ELR (cell line): ENCODE results near the gene COL13A1.

Source experiments
- DNase-seq: peaks from one replicate; pipeline ENCODE4 v3.0.0-alpha.2; 2015; ENCODE audit warnings: low read depth

Gene COL13A1

DNA sequence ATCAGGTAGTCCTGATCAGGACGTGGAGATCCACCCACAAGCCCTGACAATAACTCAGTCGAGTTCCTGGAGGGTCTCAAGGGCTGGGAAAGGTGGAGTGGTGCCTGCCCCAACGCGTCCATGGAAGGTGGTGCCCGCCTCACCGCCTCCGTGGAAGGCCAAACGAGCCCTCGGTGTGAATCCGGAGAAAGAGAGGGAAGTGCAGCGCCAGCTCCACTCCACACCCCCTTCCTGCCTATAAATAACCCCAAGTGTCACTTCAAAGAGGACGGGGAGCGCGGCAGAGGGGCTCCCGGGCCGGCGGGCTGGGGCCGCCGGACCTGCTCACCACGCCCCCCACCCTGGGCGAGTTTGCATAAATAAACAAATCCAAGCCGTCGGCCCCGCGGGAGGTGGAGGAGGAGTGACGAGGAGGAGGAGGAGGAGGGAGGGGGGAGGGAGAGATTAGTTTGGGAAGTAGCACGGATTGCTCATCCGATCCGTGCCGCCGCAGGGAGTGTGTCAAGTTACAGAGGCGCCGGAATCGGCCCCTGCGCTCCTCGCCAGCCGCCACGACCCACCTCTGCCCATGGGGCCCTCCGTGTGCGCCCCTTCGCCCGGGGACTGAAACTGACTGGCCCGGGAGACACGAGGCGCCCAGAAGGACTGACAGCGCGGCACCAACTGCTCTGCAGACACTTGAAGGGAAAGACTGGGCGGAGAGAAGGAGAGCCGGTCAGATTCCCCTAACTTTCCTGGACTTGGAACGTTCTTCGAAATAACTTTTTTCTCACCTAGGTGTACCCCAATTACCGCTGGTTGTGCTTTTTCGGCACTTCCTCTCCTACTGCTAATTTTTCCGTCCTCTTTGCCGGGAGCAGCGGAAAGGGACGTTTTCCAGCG is at the start of gene COL13A1:
Gene COL13A1 (plus strand): TSS at position 473 of the 882 bp plus-strand sequence. CDS start 518 bp downstream, outside the sequence.
- DNase-seq: peak; percentile 91

DNA sequence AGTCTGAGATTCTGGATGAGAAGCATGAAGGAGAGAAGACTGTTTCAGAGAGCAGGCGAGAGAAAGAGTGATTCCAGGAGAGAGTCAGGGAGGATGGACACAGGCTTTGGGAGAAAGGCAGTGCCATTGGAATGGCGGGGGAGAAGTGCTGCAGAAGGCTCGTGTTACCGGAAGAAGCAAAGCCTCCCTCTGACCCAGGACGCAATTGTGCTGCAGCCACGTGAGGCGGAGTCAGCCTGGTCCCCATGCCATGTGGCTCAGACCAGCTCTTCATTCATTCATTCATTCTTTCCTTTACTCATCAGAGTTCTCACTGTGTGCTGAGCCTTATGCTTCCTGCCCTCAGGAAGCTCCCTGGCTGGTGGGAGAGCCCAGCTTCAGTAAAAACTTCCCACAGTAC is 49.2 kb upstream of the COL13A1 start:
- no peak for DNase-seq

DNA sequence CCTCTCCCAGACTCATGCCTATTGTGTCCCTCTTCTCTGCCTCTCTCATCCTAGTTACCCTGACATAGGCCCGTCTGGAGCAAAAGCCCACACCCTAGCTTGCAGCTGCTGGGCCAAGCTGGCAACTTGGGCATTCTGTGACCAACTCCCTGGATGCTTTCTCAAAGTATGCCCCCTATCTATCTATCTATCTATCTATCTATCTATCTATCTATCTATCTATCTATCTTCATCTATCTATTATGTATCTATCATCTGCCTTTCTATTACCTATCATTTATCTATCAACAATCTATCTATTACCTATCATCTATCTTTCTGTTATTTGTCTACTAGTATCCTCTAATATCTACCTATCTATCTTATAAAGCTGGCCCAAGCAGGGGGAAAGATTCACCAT is 45.4 kb upstream of the COL13A1 start:
- DNase-seq: no peak

DNA sequence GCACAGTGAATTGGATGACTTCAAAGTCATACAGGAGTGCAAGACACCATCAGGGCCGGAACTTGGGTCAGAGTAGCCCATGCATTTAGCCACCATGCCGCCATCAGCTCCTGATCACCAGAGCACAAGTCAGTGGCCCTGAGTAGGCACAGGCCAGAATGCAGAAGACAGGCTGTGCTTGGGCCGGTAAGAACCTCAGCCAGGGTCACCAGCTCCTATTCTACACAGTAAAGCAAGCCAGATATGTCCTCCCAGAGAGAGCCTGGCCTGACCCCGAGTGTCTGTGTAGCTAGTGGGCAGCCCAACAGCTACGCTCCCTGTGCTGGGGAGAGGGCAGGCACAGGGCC is 44.5 kb upstream of the COL13A1 start:
- DNase-seq: no peak

DNA sequence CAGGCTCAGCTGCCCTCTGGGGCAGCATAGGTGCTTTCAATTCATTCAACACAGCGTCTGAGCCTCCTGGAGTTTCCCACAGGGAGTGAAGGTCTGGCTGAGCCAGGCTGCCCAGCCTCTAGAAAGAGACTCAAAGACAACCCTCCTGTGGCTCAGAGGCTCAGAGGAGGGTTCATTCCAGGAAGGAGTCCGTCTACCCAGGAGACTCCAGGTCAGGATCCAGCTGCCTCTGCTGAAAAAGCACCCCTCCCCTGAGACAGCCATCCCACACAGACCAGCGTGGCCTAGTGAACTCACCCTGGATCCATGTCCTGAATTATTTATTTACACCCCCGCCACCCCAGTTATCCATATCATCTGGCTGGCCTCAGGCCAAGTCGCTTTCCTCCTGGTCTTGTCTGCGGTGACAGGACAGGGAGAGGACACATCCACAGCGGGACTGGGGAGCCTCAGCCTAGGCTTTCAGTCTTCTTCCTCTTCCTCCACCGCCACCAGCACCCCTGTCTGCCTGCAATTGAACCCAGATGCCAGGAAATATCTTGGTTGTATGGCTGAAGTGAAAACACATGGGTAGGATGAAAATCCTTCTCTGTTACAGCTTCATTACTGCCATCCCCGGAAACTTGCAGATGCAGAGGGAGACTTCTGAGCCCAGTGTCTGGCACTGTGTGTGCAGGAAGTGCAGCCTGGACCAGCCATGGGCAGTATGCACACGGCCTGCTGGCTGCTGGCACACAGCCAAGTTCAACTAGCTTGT is 44.0 kb upstream of the COL13A1 start:
- DNase-seq: no peak

DNA sequence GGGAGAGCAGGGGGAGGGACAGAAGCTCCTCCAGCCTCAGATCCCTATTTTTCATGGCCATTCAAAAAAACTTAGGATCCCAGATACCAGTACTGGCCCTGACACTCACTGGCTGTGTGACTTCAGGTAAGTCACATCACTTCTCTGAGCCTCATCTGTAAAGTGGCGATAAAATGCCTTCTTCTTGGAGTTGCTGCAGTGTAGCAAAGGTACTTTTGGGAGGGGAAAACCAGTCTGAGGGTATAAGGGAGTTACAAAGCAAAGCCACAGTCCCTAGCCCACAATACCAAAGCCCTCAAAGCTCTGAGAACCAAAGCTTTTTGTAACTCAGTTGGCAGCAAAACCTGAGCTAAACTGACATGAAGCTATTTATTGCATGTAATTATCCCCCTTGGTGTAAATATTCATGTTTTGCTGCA is 43.4 kb upstream of the COL13A1 start:
- no peak for DNase-seq

DNA sequence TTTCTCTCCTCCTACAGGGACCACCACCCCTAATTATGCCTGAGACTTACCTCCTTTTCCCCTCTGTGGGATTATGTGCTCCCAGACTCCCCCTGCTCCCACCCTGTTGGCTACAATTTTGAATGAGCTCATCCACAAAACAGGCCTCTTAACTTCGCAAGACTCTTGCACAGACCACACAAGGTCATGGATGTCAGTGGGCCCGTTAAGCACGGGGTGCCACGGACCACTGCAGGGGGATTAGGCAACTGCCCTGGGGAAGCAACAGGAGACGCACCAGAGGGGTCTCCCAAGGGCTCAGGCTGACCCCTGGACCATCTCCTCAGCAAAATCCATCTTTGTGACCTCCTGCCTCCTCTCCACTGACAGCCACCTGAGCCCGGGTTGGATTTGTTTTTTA is 42.1 kb upstream of the COL13A1 start:
- no peak for DNase-seq

DNA sequence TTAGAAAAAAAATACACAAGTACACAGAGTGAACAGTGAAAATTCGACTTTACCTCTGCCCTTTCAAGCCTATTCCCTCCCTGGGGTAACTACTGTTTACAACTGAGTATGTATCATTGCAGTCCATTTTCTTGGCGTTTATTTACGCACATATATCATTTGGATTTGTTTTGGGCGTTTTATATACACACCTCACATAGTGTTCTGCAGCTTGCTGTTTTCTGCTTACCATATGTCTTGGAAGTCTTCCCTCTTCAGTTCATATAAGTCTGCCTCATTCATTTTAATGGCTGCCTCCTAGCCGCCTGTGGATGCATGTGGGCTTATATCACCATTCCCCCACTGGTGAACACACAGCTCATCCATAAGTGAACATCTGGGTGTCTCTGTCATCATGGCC is 41.6 kb upstream of the COL13A1 start:
- no peak for DNase-seq

DNA sequence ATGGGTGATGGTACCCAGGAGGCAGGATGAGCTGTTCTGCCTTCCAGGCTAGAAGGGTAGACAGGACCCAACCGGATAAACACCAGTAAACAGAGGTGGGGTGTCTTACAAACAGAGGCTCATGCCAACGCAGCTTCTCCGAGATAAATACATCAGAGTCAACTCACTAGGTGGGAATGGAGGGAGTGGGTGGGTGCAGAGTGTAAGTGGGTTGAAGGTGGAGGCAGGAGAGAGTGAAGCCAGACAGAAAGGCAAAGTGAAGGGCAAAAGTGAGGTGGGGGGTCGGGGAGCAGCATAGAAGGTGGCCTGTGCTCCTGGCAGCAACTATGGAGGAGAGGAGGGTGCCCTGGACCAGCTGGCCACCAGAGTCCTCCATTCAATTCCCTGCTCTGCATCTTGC is 40.4 kb upstream of the COL13A1 start:
- no peak for DNase-seq

DNA sequence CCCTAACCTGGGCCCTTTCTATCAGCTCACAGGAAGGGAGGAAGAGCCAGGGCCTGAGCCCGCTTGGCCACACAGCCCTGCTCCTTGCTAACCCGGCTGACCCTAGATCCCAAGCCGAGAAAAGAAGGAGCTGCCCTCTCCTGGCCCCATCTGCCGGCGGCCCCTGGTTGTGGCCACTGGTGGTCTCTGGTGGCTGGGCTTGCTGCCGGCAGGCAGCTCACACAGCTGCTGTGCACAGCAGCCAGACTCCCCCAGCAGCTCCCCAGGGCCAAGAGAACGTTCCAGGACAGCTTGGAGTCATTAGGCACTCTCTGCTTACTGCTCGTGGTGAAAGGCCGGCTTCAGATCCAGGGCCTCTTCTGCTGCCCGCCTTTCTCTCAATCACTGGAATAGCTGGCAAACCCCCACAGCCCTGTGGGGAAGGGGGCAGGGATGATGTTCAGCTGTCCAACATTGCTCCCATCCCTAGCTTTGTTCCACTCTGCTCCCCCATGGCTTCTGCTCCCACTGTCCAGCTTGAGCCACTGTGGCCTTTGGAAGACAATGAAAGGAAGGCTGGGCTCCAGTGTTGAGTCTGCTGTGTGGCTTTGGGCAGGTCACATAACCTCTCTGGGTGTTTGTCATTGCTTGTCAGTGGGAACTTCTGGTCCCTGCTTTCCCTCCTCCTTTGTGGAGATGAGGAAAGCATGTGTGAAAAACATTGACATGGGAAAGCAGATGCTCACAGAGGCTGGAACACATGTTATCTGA is 35.4 kb upstream of the COL13A1 start:
- no peak for DNase-seq

DNA sequence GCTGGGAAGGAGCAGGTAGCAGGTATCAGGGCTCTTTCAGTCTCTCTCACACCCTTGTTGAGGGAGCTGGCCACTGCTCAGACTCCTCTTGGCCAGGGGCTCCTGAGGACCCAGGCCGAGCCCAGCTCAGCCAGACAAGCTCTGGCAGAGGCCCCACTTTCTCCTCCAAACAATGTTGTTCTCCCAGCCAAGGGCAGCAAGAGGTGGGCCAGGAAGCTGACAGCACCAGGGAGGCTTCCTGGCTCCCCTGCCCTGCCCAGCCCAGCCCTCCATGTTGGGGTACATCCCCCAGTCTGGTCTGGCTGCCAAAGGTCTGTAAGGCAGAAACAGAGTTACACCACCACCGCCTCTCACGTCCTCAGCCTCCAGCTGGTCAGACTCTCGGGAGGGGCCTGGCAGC is 33.9 kb upstream of the COL13A1 start:
- DNase-seq: no peak

DNA sequence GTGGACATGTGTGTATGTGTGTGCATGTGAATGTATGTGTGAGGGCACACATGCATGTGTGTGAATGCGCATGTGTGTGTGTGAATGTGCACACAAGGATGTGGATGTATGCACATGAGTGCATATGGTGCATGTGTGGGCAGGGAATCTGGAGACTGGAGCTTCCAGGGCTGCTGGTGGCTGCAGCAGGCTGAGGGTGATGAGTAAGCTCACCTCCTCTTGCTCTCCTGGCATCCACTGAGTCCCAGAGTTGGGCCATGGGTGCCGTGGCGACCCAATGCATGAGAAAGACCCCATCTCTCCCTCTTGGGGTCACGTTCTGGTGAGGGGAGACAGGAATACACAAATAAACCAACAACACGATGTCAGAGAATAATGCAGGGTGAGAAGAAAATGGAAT is 33.3 kb upstream of the COL13A1 start:
- no peak for DNase-seq

DNA sequence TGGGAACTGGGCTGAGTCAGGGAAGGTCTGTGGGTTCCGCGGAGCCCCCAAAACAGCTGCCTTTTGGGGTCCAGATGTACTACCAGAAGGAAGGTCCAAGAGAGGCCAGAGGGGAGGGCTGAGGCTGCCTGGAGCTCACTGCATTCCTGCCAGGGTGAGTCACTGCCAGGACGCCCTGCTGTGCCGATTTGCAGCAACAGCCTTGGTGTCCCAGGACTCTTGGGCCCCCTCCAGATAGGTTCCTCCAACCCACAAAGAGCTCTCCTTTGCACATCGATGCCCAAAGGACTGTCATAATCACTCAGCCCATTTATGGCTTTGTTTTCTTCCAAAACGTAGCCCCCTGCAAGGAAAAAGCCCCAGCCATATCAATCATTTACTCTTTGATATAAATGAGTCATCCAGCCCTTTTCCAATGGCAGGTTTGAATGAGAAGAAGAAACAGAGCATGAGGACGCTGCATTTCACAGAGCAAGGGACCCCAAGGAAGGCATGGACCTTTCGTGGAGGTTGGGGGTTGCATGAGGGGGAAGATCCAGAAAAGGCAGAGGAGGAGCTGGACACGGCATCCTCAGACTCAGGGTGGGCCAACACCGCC is 32.2 kb upstream of the COL13A1 start:
- peak; percentile 86 for DNase-seq

DNA sequence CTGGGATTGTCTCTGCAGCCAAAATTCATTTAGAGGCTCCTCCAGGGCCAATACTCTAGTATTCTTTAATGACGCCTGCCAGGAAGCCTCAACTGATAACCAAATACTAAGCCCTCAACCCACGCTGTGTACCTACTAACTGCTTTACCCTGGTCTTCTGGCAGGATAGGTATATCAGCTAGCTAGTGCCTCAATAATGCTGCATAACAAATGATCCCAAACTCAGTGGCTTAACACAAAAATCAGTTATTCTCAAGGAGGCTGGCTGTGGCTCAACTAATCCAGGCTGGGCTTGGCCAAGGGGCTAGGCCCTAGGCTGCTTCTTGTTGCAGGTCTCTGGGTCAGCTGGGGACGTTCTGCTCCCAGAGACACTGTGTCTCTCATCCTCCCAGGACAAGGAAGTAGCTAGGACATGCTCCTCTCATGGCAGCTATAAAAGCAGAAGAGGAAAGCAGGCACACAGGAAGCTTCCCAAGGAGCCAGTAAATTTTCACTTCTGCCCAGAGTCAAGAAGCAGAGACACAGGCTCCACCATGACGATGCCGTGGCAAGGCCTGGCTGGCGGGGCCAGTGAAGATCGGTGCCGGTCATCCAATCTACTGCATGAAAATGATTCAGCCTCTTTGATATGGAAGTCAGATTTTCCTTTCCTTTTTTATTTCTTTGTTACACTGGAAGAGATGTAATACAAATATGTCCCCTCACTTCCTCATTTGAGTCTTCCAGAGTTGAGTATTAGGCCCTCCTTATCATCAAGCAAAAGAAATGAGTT is 28.6 kb upstream of the COL13A1 start:
- DNase-seq: no peak

DNA sequence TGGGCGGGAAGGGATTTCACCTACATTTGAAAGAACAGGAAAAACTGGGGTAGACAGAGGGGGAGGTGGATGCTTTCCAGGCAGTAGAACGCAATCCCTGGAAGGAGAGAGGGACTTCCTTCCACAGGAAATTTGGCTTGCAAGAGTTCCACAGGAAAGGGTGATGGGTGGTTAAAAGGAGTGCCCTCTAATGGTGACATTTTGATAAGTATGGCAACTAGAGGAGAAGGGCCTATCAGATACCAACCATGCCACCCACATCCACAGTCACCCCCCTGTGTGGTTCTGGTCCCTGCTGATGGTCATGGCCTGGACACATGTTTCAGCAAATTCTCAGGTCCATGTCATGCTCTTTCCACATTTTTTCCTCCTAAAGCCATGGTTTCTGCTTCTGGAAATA is 27.1 kb upstream of the COL13A1 start:
- DNase-seq: no peak

DNA sequence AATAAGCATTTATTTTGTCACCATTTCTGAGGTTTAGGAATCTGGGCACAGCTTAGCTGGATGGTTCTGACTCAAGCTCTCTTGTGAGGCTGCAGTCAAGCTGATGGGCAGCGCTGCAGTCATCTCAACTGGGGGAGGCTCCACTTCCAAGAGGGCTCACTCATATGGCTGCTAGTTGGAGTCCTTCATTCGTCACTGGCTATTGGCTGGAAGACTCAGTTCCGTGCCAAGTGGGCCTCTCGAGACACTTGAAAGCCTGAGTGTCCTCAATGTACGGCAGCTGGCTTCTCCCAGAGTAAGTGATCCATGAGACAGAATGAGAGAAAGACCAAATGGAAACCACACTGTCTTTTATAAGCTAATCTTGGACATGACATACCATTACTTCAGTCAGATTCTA is 21.6 kb upstream of the COL13A1 start:
- DNase-seq: no peak

DNA sequence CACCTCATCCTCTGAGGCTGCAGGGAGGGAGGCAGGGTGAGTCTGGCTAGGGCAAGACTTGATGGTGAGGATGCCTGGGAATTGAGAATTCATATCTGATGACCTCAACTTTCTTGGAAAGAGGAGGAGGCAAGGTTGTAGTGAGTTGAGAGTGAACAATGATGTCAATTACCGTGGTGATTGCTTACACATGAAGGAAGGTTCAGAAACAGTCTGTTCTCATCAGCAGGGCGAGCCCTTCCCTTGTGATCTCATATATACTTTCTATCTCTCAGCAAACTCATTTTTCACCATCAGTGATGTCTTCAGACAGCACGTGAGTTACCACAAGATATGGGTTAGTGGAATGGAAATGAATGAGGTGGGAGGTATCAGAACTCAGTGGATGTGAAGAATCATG is 20.1 kb upstream of the COL13A1 start:
- DNase-seq: no peak

DNA sequence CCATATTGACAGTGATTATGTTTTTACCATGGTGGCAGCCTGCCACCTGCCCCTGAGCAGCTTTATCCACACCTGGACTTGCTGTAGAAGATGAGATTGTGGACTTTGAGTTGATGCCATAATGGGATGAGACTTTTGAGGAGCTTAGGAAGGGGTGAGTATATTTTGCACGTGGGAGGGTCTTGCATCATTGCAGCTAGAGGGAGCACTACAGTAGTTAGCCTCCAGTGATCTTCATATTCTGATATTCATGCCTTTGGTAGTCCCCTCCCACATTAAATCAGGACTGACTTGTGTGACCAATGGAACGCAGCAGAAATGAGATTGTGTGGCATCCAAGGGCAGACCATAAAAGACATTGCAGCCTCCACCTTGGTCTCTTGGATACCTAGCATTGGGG is 18.2 kb upstream of the COL13A1 start:
- DNase-seq: no peak

DNA sequence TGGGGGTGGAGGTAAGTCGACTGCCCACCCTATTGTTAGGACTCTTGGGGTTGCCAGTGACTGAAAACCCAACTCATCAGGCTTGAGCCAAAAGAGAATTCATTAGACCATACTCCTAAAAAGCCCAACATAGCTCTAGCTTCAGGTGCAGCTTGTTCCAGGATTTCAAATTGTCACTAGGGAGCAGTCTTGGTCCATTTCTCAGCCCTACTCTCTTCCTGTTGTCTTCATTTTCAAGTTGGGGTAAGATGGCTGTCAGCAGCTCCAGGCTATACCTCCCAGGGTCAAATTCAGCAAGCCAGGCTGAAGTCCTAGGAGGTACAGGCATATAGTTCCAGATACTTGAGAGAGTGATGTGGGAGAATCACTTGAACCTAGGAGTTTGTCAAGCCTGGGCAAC is 14.9 kb upstream of the COL13A1 start:
- DNase-seq: peak; percentile 71

DNA sequence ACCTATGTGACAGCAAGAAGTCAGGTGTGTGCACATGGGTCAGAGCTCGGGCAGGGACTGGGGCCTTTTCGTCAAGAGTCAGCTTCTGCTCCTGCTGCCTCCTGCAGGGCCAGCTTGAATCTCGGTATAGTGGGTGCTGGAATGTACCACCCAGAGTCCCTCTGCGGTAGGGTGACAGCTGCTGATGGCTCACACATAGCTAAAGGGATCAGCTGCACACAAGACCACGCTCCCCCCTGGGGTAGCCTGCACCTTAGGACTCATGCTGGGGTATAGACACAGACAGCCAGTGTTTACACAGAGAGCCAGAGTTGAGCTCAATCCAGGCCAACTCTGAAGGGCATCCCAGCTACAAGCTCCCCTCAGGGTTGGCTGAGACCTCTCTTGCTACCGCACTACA is 14.0 kb upstream of the COL13A1 start:
- no peak for DNase-seq

DNA sequence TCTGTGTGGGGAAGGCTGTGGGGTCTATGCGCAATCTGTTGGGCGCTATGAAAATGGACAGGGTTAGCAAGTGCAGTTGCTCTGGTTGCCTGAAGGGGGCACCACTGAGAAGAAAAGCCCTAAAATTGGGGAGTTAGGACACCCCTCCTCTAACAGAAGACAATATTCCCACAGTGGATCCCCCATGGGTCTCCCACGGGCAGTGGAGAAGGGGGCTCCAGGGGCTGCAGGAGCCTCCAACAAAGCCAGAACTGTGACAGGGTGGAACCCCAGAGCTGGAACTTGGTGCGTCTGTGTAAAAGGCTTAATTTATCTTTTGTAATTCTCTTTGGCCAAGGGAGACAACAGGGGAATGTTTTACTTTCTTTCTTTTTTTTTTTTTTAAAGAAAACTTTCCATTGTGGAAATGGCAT is 12.5 kb upstream of the COL13A1 start:
- DNase-seq: peak; percentile 29

DNA sequence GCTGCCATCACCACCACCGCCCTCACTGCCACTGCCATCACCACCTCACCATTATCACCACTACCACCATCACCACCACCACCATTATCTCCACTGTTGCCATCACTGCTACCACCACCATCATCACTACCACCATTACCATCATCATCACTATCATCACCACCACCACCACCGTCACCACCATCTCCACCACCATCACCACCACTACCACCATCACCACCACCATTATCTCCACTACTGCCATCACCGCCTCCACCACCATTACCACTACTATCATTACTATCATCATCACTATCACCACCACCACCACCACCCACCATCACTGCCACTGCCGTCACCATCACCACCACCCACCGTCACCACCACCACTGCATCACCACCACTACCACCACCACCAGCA is 9.9 kb upstream of the COL13A1 start:
- no peak for DNase-seq
